HG03135 (cell line): ENCODE measurements around the gene GPC3.

Experiments
- ATAC-seq: cut with Tn5 transposase; IDR thresholded peaks from one replicate; pipeline ENCODE4 v1.9.1; 2021; ENCODE audit warnings: mild to moderate bottlenecking, moderate library complexity; ENCODE audit not compliant: unreplicated experiment

The GPC3 gene

GRCh38 chrX:133702230-133702629 is 283.2 kb downstream of the GPC3 start:
- no peak for ATAC-seq

GRCh38 chrX:133699023-133699728 is 286.2 kb downstream of the GPC3 start:
- ATAC-seq: no peak

GRCh38 chrX:133698298-133698697 is 287.1 kb downstream of the GPC3 start:
- ATAC-seq: no peak

- no peak for ATAC-seq
These were observed 287.7 kb downstream of the GPC3 start for GRCh38 chrX:133697656-133698055.

GRCh38 chrX:133689997-133690599 is 295.3 kb downstream of the GPC3 start:
- ATAC-seq: no peak

- no peak for ATAC-seq
These were observed 299.6 kb downstream of the GPC3 start for GRCh38 chrX:133685822-133686221.

- no peak for ATAC-seq
These were observed 303.5 kb downstream of the GPC3 start for GRCh38 chrX:133681897-133682296.

GRCh38 chrX:133681421-133681820 is 304.0 kb downstream of the GPC3 start:
- no peak for ATAC-seq

- ATAC-seq: no peak
These were observed 308.0 kb downstream of the GPC3 start for GRCh38 chrX:133677123-133678063.

- no peak for ATAC-seq
These were observed 308.9 kb downstream of the GPC3 start for GRCh38 chrX:133676344-133677122.

GRCh38 chrX:133674726-133675470 is 310.5 kb downstream of the GPC3 start:
- no peak for ATAC-seq

- ATAC-seq: no peak
These were observed 315.0 kb downstream of the GPC3 start for GRCh38 chrX:133670383-133670782.

- no peak for ATAC-seq
These were observed 316.2 kb downstream of the GPC3 start for GRCh38 chrX:133669214-133669613.

GRCh38 chrX:133668225-133668931 is 317.0 kb downstream of the GPC3 start:
- no peak for ATAC-seq

GRCh38 chrX:133666256-133666655 is 319.1 kb downstream of the GPC3 start:
- ATAC-seq: no peak

- ATAC-seq: no peak
These were observed 323.2 kb downstream of the GPC3 start for GRCh38 chrX:133661962-133662839.

GRCh38 chrX:133660281-133660680 is 325.1 kb downstream of the GPC3 start:
- no peak for ATAC-seq

GRCh38 chrX:133658293-133658911 is 327.0 kb downstream of the GPC3 start:
- ATAC-seq: no peak
